Esophagus muscularis mucosa (tissue), 4 donors: ENCODE data around the gene HIVEP2. TPM values are rescaled to one million over a fixed set of nuclear protein-coding genes. Genes with fewer than 3 reads are reported as not detected.

ENCODE experiments used
- DNase-seq: peaks from one replicate; pipeline ENCODE4 v3.0.0-alpha.2; 2017; ENCODE audit errors: extremely low spot score
- H3K27ac ChIP-seq, 4 donors: fragments of 200-600 bp; sonication (generic); replicated peaks in 1 of 4; 1 replicate in 3 of 4; 2 replicates in 1 of 4; pipeline ENCODE4 v1.5.1; 2016 to 2019; ENCODE audit warnings: mild to moderate bottlenecking in 1 of 4
- H3K27me3 ChIP-seq, 4 donors: fragments of 200-600 bp; sonication (generic); one replicate each; pipeline versions ENCODE4 v1.5.1 to v1.6.0; 2016 to 2019
- H3K36me3 ChIP-seq, 4 donors: fragments of 200-600 bp; sonication (generic); one replicate each; pipeline ENCODE4 v1.5.1; 2016 to 2019
- H3K4me1 ChIP-seq, 4 donors: fragments of 200-600 bp; sonication (generic); one replicate each; pipeline ENCODE4 v1.5.1; 2016 to 2019
- H3K4me3 ChIP-seq, 4 donors: fragments of 200-600 bp; sonication (generic); 1 replicate in 2 of 4; 2 replicates in 2 of 4; pipeline ENCODE4 v1.5.1; 2016 to 2019; ENCODE audit warnings: mild to moderate bottlenecking in 4 of 4, moderate library complexity in 1 of 4
- H3K9me3 ChIP-seq, 4 donors: fragments of 200-600 bp; sonication (generic); 1 replicate in 3 of 4; 2 replicates in 1 of 4; pipeline ENCODE4 v1.5.1; 2016 to 2019
- EP300 ChIP-seq: sonication (generic); formaldehyde crosslinking; IDR thresholded peaks from one replicate; pipeline ENCODE4 v1.6.1; 2017; ENCODE audit warnings: antibody characterized with exemption
- POLR2A ChIP-seq: fragments of 450-650 bp; IDR thresholded peaks from one replicate; pipeline ENCODE4 v1.6.1; 2017; ENCODE audit warnings: antibody characterized with exemption, moderate library complexity, mild to moderate bottlenecking, low read depth
- POLR2AphosphoS5 ChIP-seq, 2 donors: sonication (generic); formaldehyde crosslinking; IDR thresholded peaks; one replicate each; pipeline ENCODE4 v1.6.1; 2017; ENCODE audit warnings: antibody characterized with exemption in 2 of 2
- WGBS: methylation state at CpG from one replicate; pipeline ENCODE4 v1.1.5; 2018; 5-methylcytosine and 5-hydroxymethylcytosine counted together
- intact Hi-C: fragments of 100-400 bp; cut with DNase I; formaldehyde crosslinking; loops from one replicate; pipeline ENCODE4 v1.15.1; 2023
- total RNA-seq, 4 donors: library from RNA; depleted of rRNA; stranded (reverse); fragments of >200 nt; gene quantifications; one replicate each; pipeline versions ENCODE4 v1.1.0 to v1.2.1, GENCODE V29; 2016
- TF ChIP-seq, protein P1 (sequence below), 3 experiments: fragments of 200-600 bp in 2 of 3; fragments of 450-650 bp in 1 of 3; sonication (generic) in 2 of 3; IDR thresholded peaks; one replicate each; pipeline ENCODE4 v1.5.1; 2017 to 2019; ENCODE audit warnings: antibody characterized with exemption in 3 of 3, mild to moderate bottlenecking in 2 of 3, moderate library complexity in 1 of 3

The HIVEP2 gene
- total RNA-seq, 4 donors from 2014 or later, result 20.3 to 29.3 (median 22.1) TPM

DNA sequence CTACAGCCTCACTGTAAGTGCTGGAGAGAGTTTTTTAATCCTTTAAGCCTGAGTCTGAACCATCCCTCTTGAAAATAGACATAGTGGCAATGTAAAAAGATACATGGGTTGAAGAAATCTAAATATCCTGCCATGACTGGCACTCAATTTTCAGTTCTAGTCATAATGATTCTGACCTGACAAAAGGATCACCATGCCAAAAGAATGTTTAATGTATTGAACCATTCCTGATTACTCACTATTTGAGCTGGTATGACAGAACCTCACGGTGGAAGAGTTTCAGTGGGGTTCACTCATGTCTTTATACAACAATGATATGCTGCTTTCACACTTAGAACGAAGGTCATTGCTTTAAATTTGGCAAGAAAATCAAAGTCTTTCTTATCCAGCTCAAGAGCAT lies 93.4 kb downstream of the HIVEP2 start:
- Histone ChIP-seq H3K36me3 (no peaks in the 10 kb centered on the region), H3K4me3 (no peak overlapping the region), H3K4me1 (peaks cover 27 to 81% (median 64%) of the 10 kb centered on the region in 4 donors), H3K9me3 (no peaks in the 10 kb centered on the region), H3K27me3 (no peaks in the 10 kb centered on the region), H3K27ac (peak overlapping the region in 3 of 4 donors; percentile 13 to 26 (median 21))
- TF ChIP-seq POLR2AphosphoS5 (IDR thresholded peaks at IDR 0.05), result no peak
- TF ChIP-seq, protein P1, sequence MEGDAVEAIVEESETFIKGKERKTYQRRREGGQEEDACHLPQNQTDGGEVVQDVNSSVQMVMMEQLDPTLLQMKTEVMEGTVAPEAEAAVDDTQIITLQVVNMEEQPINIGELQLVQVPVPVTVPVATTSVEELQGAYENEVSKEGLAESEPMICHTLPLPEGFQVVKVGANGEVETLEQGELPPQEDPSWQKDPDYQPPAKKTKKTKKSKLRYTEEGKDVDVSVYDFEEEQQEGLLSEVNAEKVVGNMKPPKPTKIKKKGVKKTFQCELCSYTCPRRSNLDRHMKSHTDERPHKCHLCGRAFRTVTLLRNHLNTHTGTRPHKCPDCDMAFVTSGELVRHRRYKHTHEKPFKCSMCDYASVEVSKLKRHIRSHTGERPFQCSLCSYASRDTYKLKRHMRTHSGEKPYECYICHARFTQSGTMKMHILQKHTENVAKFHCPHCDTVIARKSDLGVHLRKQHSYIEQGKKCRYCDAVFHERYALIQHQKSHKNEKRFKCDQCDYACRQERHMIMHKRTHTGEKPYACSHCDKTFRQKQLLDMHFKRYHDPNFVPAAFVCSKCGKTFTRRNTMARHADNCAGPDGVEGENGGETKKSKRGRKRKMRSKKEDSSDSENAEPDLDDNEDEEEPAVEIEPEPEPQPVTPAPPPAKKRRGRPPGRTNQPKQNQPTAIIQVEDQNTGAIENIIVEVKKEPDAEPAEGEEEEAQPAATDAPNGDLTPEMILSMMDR (IDR thresholded peaks at IDR 0.05), result no peak
- TF ChIP-seq EP300, result no peak
- TF ChIP-seq POLR2A, result no peak
- no peak for DNase-seq
- WGBS, result 33% methylated on average over 2 of the region's 2 CpGs
- intact Hi-C loops, result no loop called here

DNA sequence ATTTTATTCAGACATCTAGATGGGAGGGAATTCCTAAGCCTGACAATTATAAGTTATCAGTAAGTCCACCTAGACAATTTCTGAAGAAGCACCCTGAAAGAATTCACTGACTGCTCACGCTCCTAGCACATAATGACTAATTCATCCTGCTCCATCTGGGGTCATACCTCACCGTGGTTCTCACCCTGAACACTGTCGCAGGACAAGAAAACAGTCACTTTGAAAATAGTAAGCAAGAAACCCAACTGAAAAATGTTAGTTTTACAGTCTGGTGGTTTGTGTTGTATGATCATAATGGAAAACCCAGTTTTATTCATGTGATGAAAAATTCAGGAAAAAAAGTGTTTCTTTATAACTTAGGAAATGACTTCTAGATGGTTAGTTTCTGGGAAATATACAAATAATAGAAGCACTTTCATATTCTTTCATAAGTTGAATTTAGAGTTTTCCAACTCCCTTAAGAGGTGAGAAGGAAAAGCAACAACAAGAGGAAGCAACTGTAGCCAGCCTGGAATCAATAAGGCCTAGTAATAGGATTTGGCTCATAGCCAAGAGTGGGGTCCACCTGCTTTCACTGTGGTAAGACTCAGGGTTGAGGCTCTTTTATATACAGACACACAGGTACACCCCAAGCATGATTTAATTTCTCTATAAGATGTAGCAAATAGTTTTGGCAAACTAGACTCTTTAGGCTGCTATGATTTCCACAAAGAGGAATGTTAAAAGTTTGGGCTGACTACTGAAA lies 94.1 kb downstream of the HIVEP2 start:
- 44% methylated on average over 3 of the region's 3 CpGs for WGBS
- Histone ChIP-seq H3K27me3 (no peaks in the 10 kb centered on the region), H3K4me1 (peaks cover 31 to 81% (median 65%) of the 10 kb centered on the region in 4 donors), H3K27ac (peak overlapping the region in 3 of 4 donors; percentile 13 to 26 (median 21)), H3K36me3 (no peaks in the 10 kb centered on the region), H3K4me3 (no peak overlapping the region), H3K9me3 (no peaks in the 10 kb centered on the region)
- DNase-seq, result no peak
- intact Hi-C loops, result no loop called here
- TF ChIP-seq POLR2A (no peak), POLR2AphosphoS5 (IDR thresholded peaks at IDR 0.05) (no peak), EP300 (no peak)
- TF ChIP-seq, protein P1 (IDR thresholded peaks at IDR 0.05), result no peak

DNA sequence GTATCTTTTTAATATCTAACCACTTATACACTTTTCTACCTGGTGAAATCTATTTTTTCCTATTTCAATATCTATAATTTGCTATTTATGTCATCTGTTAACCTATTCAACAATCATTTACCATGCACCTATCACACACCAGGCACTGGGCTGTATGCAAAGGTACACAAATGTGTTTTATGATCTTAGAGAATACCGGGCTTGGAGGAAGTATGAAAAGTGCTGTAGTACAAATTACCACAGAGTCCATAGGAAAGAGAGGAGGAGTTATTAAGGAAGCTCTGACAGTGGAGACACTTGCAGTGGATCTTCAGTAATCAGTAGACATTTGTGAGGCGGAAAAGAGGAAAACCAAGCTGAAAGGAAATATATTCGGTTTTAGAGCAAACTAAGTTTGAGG lies 96.0 kb downstream of the HIVEP2 start:
- TF ChIP-seq POLR2A, result no peak
- Histone ChIP-seq H3K36me3 (no peaks in the 10 kb centered on the region), H3K27ac (no peak overlapping the region), H3K4me3 (no peak overlapping the region), H3K4me1 (peaks cover 50 to 87% (median 82%) of the 10 kb centered on the region in 4 donors), H3K27me3 (no peaks in the 10 kb centered on the region), H3K9me3 (no peaks in the 10 kb centered on the region)
- DNase-seq, result no peak
- intact Hi-C loops, result no loop called here
- WGBS, result 79% methylated on average over 3 of the region's 3 CpGs

DNA sequence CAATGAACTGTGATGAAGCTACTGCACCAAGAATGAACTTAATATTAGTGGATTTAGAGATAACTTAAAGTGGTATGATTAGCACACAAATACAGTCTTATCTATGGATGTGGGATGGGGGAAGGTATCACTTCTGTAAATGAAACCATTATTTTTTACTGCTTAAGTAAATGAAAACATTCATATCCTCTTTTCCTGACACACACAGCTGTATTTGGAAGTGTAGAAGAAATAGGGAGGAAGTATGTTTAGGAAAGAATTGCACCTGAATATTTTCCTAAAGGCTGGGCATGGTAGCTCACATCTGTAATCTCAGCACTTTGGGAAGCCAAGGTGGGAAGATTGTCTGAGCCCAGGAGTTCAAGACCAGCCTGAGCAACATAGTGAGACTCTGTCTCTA lies 96.8 kb downstream of the HIVEP2 start:
- peaks cover 56 to 87% (median 84%) of the 10 kb centered on the region in 4 donors for H3K4me1 ChIP-seq
- intact Hi-C loops, result no loop called here
- H3K9me3 ChIP-seq, result no peaks in the 10 kb centered on the region
- H3K4me3 ChIP-seq, result no peak overlapping the region
- no peak for DNase-seq
- H3K27me3 ChIP-seq, result no peaks in the 10 kb centered on the region
- H3K27ac ChIP-seq, result no peak overlapping the region
- TF ChIP-seq POLR2A, result no peak
- no peak for TF ChIP-seq POLR2AphosphoS5 (IDR thresholded peaks at IDR 0.05)
- TF ChIP-seq EP300, result no peak
- TF ChIP-seq, protein P1 (IDR thresholded peaks at IDR 0.05), result no peak
- H3K36me3 ChIP-seq, result no peaks in the 10 kb centered on the region

DNA sequence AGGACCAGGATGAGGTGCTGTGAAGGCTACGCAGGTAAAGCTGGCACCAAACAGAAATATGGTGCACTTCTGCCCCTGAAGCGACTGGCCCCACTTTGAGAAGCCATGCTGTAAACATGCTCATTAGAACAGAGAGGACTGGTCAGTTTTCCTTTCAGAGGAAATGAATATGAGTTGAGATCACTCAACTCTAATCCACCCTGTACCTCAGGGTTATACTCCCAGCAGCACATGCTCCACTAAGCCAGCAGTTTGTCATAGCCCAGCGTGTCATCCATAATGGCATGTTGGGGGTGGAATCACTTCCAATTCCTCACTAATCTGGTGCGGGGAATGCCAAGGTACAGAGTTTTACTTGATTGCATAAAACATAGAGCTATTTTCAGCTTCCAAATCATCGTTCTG lies 98.1 kb downstream of the HIVEP2 start:
- DNase-seq, result no peak
- Histone ChIP-seq H3K27ac (peak overlapping the region; percentile 77 to 83 (median 79)), H3K9me3 (no peaks in the 10 kb centered on the region), H3K4me3 (no peak overlapping the region), H3K4me1 (peaks cover 56 to 89% (median 85%) of the 10 kb centered on the region in 4 donors), H3K27me3 (no peaks in the 10 kb centered on the region), H3K36me3 (no peaks in the 10 kb centered on the region)
- 47% methylated on average over 5 of the region's 5 CpGs for WGBS
- no peak for TF ChIP-seq POLR2A
- peak; percentile 34 to 51 for TF ChIP-seq POLR2AphosphoS5 (IDR thresholded peaks at IDR 0.05)
- no peak for TF ChIP-seq EP300
- intact Hi-C loops, result no loop called here
